Gastroesophageal sphincter (tissue), 3 donors: Measurements from ENCODE around the gene ARPP19.

Experiments used
- POLR2AphosphoS5 ChIP-seq: sonication (generic); formaldehyde crosslinking; IDR thresholded peaks from one replicate; pipeline ENCODE4 v1.6.1; 2017; ENCODE audit warnings: antibody characterized with exemption
- TF ChIP-seq, protein P1 (sequence below), 4 experiments: fragments of 200-600 bp in 2 of 4; fragments of 450-650 bp in 2 of 4; sonication (generic) in 1 of 4; IDR thresholded peaks; one replicate each; pipeline ENCODE4 v1.5.1; 2017 to 2019; ENCODE audit warnings: antibody characterized with exemption in 4 of 4, mild to moderate bottlenecking in 2 of 4, moderate library complexity in 2 of 4

DNA sequence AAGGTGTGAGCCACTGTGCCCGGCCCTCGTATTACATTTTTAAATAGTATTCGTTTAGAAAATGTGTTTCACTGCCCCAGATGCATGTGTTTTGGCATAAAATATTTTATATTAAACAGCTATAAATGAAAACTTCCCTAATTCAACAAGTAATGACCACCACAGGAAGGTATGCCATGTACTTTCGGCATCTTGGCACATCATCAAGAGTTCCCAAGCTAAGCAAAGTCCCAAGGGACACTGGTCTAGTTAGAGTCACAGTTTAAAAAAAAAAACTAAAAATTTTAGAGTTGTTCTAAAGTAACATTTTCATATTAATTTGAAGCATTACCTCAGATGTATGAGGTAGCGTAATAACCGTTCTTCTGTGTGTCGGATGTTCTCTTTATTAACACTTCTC lies 15.6 kb upstream of the ARPP19 start:
- TF ChIP-seq POLR2AphosphoS5: no peak
- TF ChIP-seq, protein P1, sequence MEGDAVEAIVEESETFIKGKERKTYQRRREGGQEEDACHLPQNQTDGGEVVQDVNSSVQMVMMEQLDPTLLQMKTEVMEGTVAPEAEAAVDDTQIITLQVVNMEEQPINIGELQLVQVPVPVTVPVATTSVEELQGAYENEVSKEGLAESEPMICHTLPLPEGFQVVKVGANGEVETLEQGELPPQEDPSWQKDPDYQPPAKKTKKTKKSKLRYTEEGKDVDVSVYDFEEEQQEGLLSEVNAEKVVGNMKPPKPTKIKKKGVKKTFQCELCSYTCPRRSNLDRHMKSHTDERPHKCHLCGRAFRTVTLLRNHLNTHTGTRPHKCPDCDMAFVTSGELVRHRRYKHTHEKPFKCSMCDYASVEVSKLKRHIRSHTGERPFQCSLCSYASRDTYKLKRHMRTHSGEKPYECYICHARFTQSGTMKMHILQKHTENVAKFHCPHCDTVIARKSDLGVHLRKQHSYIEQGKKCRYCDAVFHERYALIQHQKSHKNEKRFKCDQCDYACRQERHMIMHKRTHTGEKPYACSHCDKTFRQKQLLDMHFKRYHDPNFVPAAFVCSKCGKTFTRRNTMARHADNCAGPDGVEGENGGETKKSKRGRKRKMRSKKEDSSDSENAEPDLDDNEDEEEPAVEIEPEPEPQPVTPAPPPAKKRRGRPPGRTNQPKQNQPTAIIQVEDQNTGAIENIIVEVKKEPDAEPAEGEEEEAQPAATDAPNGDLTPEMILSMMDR (IDR thresholded peaks at IDR 0.05): no peak
